DOHH2 (cell line): ENCODE data around the gene PRKCZ.

Experiments
- EZH2phosphoT487 ChIP-seq: fragments of 200-600 bp; sonication (generic); IDR thresholded peaks from 2 replicates; pipeline ENCODE4 v1.6.1; 2017; ENCODE audit warnings: borderline replicate concordance, mild to moderate bottlenecking, antibody characterized with exemption, low read length, moderate library complexity, mixed read lengths
- TF ChIP-seq, protein P1 (sequence below): fragments of 200-600 bp; sonication (generic); IDR thresholded peaks from one replicate; pipeline ENCODE4 v1.5.1; 2014; ENCODE audit warnings: antibody characterized with exemption, mild to moderate bottlenecking, low read depth, low read length; ENCODE audit not compliant: poor library complexity, severe bottlenecking

DNA sequence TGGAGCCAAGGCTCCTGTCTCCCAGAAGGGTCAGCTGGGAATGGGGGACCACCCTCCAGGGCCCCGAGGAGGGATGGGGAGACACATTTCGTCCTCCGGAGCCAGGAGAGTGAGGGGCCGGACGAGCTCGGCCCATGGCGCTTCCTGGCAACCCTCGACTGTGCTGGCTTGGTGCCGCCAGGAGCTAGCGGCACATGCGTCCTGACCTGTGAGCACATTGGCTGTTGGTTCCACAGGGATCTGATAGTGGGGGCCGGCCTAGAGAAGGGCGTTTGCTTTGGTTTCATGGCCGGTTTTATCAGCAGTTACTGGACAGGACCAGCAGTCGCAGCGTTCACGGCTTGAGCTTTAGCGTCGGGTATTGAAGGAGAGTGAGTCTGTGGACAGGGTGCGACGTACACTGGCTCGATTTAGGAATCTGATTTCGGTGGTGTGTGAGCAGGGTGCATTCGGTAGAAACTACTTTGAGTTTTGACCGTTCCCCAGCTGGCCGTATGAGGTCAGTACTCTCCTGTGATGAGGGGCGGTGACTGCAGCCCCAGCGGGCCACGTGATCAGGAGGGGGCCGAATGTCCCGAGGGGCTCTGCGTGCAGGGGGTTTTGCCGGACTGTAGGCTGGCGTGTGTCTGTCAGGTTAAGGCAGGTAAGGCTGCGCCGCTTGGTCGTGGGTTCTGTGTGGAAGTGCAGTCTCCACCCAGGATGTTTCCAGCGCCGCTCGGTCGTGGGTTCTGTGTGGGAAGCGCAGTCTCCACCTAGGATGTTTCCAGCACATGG, 125.7 kb downstream of the PRKCZ start:
- TF ChIP-seq, protein P1, sequence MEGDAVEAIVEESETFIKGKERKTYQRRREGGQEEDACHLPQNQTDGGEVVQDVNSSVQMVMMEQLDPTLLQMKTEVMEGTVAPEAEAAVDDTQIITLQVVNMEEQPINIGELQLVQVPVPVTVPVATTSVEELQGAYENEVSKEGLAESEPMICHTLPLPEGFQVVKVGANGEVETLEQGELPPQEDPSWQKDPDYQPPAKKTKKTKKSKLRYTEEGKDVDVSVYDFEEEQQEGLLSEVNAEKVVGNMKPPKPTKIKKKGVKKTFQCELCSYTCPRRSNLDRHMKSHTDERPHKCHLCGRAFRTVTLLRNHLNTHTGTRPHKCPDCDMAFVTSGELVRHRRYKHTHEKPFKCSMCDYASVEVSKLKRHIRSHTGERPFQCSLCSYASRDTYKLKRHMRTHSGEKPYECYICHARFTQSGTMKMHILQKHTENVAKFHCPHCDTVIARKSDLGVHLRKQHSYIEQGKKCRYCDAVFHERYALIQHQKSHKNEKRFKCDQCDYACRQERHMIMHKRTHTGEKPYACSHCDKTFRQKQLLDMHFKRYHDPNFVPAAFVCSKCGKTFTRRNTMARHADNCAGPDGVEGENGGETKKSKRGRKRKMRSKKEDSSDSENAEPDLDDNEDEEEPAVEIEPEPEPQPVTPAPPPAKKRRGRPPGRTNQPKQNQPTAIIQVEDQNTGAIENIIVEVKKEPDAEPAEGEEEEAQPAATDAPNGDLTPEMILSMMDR, result no peak
- no peak for TF ChIP-seq EZH2phosphoT487
